A549 (cell line): ENCODE results near the gene PCK1. TPM values are rescaled to one million over a fixed set of nuclear protein-coding genes. Genes with fewer than 3 reads are reported as not detected.
"Not testable (repeated sequence)": the region's sequence is repeated elsewhere in the genome, so short reads cannot be mapped to it uniquely, and the experiment has no call there.

ENCODE experiments used
- ATAC-seq, 2 experiments: fragments of 200-7000 bp in 1 of 2; fragments of >200 bp in 1 of 2; cut with Nextera tagmentation in 1 of 2; cut with Tn5 transposase in 1 of 2; 3 replicates each; pipeline versions ENCODE4 v1.8.0 to v1.9.1; 2018 to 2020; ENCODE audit warnings: mild to moderate bottlenecking in 1 of 2, moderate library complexity in 1 of 2
- CTCF ChIA-PET: fragments of 300-600 bp; sonication (Branson Sonifier 250); formaldehyde crosslinking; extraction: SDS; loops from one replicate; lab custom pipeline; 2021; ENCODE audit warnings: antibody characterized with exemption, inconsistent platforms; lab: Yijun Ruan, JAX
- POLR2A ChIA-PET: fragments of 350-600 bp; formaldehyde crosslinking; extraction: SDS; loops from one replicate; lab custom pipeline; 2021; ENCODE audit warnings: antibody characterized with exemption, inconsistent platforms; lab: Yijun Ruan, JAX
- DNase-seq, 2 experiments: peaks; one replicate each; pipeline versions ENCODE4 v3.0.0 to v3.0.0-alpha.2; 2011 to 2016; ENCODE audit warnings: low read depth in 1 of 2, low spot score in 1 of 2
- FAIRE-seq: peaks from 2 replicates; lab custom pipeline; 2011; peaks lifted over from hg19 to GRCh38; lab: Jason Lieb, UNC
- H3K27ac ChIP-seq, 2 experiments: fragments of >200 bp; sonication (Bioruptor Twin); formaldehyde crosslinking; 3 replicates each; pipeline ENCODE4 v1.5.1; 2016 to 2017
- H3K4me1 ChIP-seq: fragments of >200 bp; sonication (Bioruptor Twin); formaldehyde crosslinking; 3 replicates; pipeline ENCODE4 v1.6.1; 2016
- H3K4me2 ChIP-seq: fragments of >200 bp; sonication (Bioruptor Twin); formaldehyde crosslinking; 3 replicates; pipeline ENCODE4 v1.6.1; 2016
- H3K4me3 ChIP-seq: fragments of >200 bp; sonication (Bioruptor Twin); formaldehyde crosslinking; 3 replicates; pipeline ENCODE4 v1.5.1; 2016
- H3K9me3 ChIP-seq: fragments of >200 bp; sonication (Bioruptor Twin); formaldehyde crosslinking; 3 replicates; pipeline ENCODE4 v1.6.1; 2016
- ATOH8 ChIP-seq: fragments of 250-450 bp; sonication (Bioruptor Pico); IDR thresholded peaks from 2 replicates; pipeline ENCODE4 v1.5.0; 2020; ENCODE audit warnings: low read depth, mild to moderate bottlenecking, moderate library complexity
- BHLHE40 ChIP-seq: IDR thresholded peaks from 2 replicates; pipeline ENCODE4 v1.6.1; 2012; ENCODE audit warnings: low read depth, low read length, inconsistent platforms
- CTCF ChIP-seq: fragments of >200 bp; sonication (Bioruptor Twin); formaldehyde crosslinking; IDR thresholded peaks from 3 replicates; pipeline ENCODE4 v1.5.1; 2016
- EP300 ChIP-seq, 2 experiments: fragments of >200 bp; sonication (Bioruptor Twin); formaldehyde crosslinking; IDR thresholded peaks; 2 replicates in 1 of 2; 3 replicates in 1 of 2; pipeline ENCODE4 v1.6.1; 2016 to 2017
- FOSL2 ChIP-seq, 2 experiments: fragments of 450-650 bp in 1 of 2; fragments of >200 bp in 1 of 2; sonication (Bioruptor Twin) in 1 of 2; formaldehyde crosslinking; IDR thresholded peaks; 2 replicates each; pipeline versions ENCODE4 v1.5.0 to v1.6.1; 2016 to 2020; ENCODE audit warnings: mild to moderate bottlenecking in 1 of 2, moderate library complexity in 1 of 2
- FOXS1 ChIP-seq: fragments of 250-450 bp; sonication (Bioruptor Pico); IDR thresholded peaks from 2 replicates; pipeline ENCODE4 v1.5.0; 2020; ENCODE audit warnings: mild to moderate bottlenecking, moderate library complexity
- HOXB13 ChIP-seq: fragments of 250-450 bp; sonication (Bioruptor Pico); IDR thresholded peaks from 2 replicates; pipeline ENCODE4 v1.5.0; 2020; ENCODE audit warnings: low read depth, mild to moderate bottlenecking, moderate library complexity
- KDM1A ChIP-seq: fragments of 200-600 bp; sonication (generic); IDR thresholded peaks from 2 replicates; pipeline ENCODE4 v1.6.1; 2016; ENCODE audit warnings: low read depth, mild to moderate bottlenecking
- KDM5A ChIP-seq: fragments of 200-600 bp; sonication (generic); IDR thresholded peaks from 2 replicates; pipeline ENCODE4 v1.6.1; 2016; ENCODE audit warnings: antibody characterized with exemption, mild to moderate bottlenecking
- MAX ChIP-seq: IDR thresholded peaks from 2 replicates; pipeline ENCODE4 v1.6.1; 2012
- RCOR1 ChIP-seq: fragments of 150-350 bp; IDR thresholded peaks from 2 replicates; pipeline ENCODE4 v1.6.1; 2014; ENCODE audit warnings: antibody characterized with exemption, low read length, low read depth
- REST ChIP-seq: fragments of 200-600 bp; sonication (generic); IDR thresholded peaks from 2 replicates; pipeline ENCODE4 v1.6.1; 2016; ENCODE audit warnings: antibody characterized with exemption, mild to moderate bottlenecking, moderate library complexity
- USF2 ChIP-seq: fragments of 450-650 bp; IDR thresholded peaks from 2 replicates; pipeline ENCODE4 v1.6.1; 2014; ENCODE audit warnings: antibody characterized with exemption
- WGBS: methylation state at CpG from one replicate; pipeline ENCODE4 v1.1.6; 2017; ENCODE audit errors: missing lambda C conversion rate; 5-methylcytosine and 5-hydroxymethylcytosine counted together
- polyA minus RNA-seq: library from RNA; depleted of rRNA, polyadenylated mRNA; stranded (reverse); fragments of >200 nt; gene quantifications from 2 replicates; pipeline ENCODE4 v1.2.3, GENCODE V29; 2011; rRNA and poly(A)+ RNA removed
- polyA plus RNA-seq, 4 experiments: library from polyadenylated mRNA; depleted of rRNA in 3 of 4; stranded (reverse); fragments of >200 nt; fragmentation: RNase III in 1 of 4; extraction: RNeasy Plus Mini Kit Qiagen cat#74134 plus additional on column Dnase treatment in 1 of 4; gene quantifications; 2 replicates in 3 of 4; 3 replicates in 1 of 4; pipeline ENCODE4 v1.2.3, GENCODE V29; 2011 to 2017
- TF ChIP-seq, protein P1 (sequence below): IDR thresholded peaks from 2 replicates; pipeline ENCODE4 v1.6.1; 2012; ENCODE audit warnings: low read depth, borderline replicate concordance
- TF ChIP-seq, protein P2 (sequence below): fragments of 150-350 bp; IDR thresholded peaks from 2 replicates; pipeline ENCODE4 v1.6.1; 2014; ENCODE audit warnings: low read depth, mild to moderate bottlenecking, low read length

The PCK1 gene
- 0.12 and 0.21 TPM in 2 replicates for polyA plus RNA-seq (2011; rRNA removed)
- 0.03 TPM in 1 of 2 replicates, not detected in the other for polyA plus RNA-seq (2012; cell fraction: cytosol; rRNA removed)
- polyA plus RNA-seq (2012; cell fraction: nucleus; rRNA removed) = 0.05 and 0.12 TPM in 2 replicates
- 0.04 to 0.07 TPM in 2 of 3 replicates, not detected in the other for polyA plus RNA-seq (2017; fragmentation: RNase III; extraction: RNeasy Plus Mini Kit Qiagen cat#74134 plus additional on column Dnase treatment)
- 1.8 and 1.9 TPM in 2 replicates for polyA minus RNA-seq

- WGBS = 39% methylated on average over 12 of the region's 14 CpGs
- ChIA-PET CTCF (interaction anchor here (1.2 to 2.6 kb wide), 3 partner anchors 23 to 56 kb away, joined by 3 to 6 read pairs (median 4); no protein-coding TSS in a partner anchor), POLR2A (no interaction called here)
- H3K27ac ChIP-seq = no peak within 1 kb of the TSS
- no peaks in the 10 kb centered on the region for H3K9me3 ChIP-seq
- peaks cover 24% of the 10 kb centered on the region for H3K4me1 ChIP-seq
- DNase-seq (peak; percentile 18 to 40), FAIRE-seq (no peak), ATAC-seq (peak; percentile 40 to 58; a peak in 4 of 6 replicates)
- no peak within 1 kb of the TSS for H3K4me3 ChIP-seq
- peak within 1 kb of the TSS; percentile 30; the same call in 2 of the 3 replicates for H3K4me2 ChIP-seq
- no peak for TF ChIP-seq REST
Measured at GRCh38 chr20:57560554-57561355, at the start of gene PCK1. PCK1 (plus strand) TSS chr20:57561110; CDS start chr20:57561412, 302 bp downstream.

- CTCF ChIA-PET = interaction anchor here (1.0 to 19.8 kb wide), 9 partner anchors 9 to 699 kb away, joined by 3 to 388 read pairs (median 19); no protein-coding TSS in a partner anchor
- POLR2A ChIA-PET, H3K4me2 ChIP-seq, H3K27ac ChIP-seq, H3K4me1 ChIP-seq, DNase-seq, H3K9me3 ChIP-seq, H3K4me3 ChIP-seq, FAIRE-seq, ATAC-seq: not testable (repeated sequence)
- WGBS = 68% methylated on average over 7 of the region's 7 CpGs
Measured at GRCh38 chr20:57511709-57512108, 49.2 kb upstream of the PCK1 start.

DNA sequence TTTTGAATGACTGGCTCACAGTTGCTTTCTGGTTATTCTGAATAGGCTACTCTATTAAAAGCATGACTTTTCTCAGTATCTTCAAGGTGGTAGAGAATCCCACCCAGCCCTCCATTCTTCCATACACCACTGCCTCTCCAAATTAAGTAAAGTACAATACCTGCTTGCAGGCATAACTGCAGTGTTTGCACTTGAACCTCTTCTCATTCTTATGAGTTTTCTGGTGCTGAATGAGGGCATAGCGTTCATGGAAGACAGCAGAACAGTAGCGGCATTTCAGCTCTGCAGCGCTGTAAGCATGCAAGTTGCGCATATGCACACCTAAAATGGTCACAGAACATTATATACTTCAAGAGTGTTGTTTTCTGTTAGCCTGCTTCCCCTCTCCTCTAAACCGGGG, 48.5 kb upstream of the PCK1 start:
- ATAC-seq (no peak), FAIRE-seq (no peak), DNase-seq (no peak)
- no peak overlapping the region for H3K27ac ChIP-seq
- POLR2A ChIA-PET = no interaction called here
- no peak overlapping the region for H3K4me3 ChIP-seq
- no peaks in the 10 kb centered on the region for H3K4me1 ChIP-seq
- no peak for TF ChIP-seq EP300 (IDR thresholded peaks at IDR 0.05)
- TF ChIP-seq, protein P1, sequence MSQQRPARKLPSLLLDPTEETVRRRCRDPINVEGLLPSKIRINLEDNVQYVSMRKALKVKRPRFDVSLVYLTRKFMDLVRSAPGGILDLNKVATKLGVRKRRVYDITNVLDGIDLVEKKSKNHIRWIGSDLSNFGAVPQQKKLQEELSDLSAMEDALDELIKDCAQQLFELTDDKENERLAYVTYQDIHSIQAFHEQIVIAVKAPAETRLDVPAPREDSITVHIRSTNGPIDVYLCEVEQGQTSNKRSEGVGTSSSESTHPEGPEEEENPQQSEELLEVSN = no peak
- no peak for TF ChIP-seq KDM5A
- TF ChIP-seq CTCF = no peak
- no peak for TF ChIP-seq USF2
- no peak for TF ChIP-seq HOXB13 (CRISPR knock-in tag)
- TF ChIP-seq FOXS1 (CRISPR knock-in tag) = no peak
- TF ChIP-seq RCOR1 = no peak
- no peak for TF ChIP-seq FOSL2 (IDR thresholded peaks at IDR 0.05)
- TF ChIP-seq FOSL2 (CRISPR knock-in tag; IDR thresholded peaks at IDR 0.05) = no peak
- no peak for TF ChIP-seq MAX
- TF ChIP-seq BHLHE40 = no peak
- no peak for TF ChIP-seq KDM1A
- TF ChIP-seq, protein P2, sequence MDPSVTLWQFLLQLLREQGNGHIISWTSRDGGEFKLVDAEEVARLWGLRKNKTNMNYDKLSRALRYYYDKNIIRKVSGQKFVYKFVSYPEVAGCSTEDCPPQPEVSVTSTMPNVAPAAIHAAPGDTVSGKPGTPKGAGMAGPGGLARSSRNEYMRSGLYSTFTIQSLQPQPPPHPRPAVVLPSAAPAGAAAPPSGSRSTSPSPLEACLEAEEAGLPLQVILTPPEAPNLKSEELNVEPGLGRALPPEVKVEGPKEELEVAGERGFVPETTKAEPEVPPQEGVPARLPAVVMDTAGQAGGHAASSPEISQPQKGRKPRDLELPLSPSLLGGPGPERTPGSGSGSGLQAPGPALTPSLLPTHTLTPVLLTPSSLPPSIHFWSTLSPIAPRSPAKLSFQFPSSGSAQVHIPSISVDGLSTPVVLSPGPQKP = no peak
- TF ChIP-seq ATOH8 (CRISPR knock-in tag) = no peak
- H3K9me3 ChIP-seq = no peaks in the 10 kb centered on the region
- H3K4me2 ChIP-seq = no peak overlapping the region
- CTCF ChIA-PET = interaction anchor here (1.0 to 19.8 kb wide), 9 partner anchors 9 to 697 kb away, joined by 3 to 388 read pairs (median 14); no protein-coding TSS in a partner anchor
- 89% methylated on average over 5 of the region's 5 CpGs for WGBS
